ENCODE measurements around the gene CENPX. TPM values are rescaled to one million over a fixed set of nuclear protein-coding genes. Genes with fewer than 3 reads are reported as not detected.

CENPX gene
- total and polyA plus RNA-seq, 7 donors, result 78.4 to 273 (median 164) TPM

GRCh38 chr17:82050152-82050760 is 27.6 kb upstream of the CENPX start:
- peak overlapping the region in 3 of 4 donors; percentile 66 to 84 (median 77) for H3K27ac ChIP-seq
- H3K27me3 ChIP-seq, result no peaks in the 10 kb centered on the region
- H3K4me3 ChIP-seq, result peak overlapping the region in 3 of 4 donors; percentile 83 to 90 (median 89)
- intact Hi-C loops (cut with DNase I), result no loop called here
- no peaks in the 10 kb centered on the region for H3K9me3 ChIP-seq
- no peak for DNase-seq
- H3K4me1 ChIP-seq, result peaks cover 0 to 38% (median 35%) of the 10 kb centered on the region in 4 donors
- WGBS, 2 donors, result 89 to 91% methylated on average over 28 of the region's 28 CpGs
- peaks cover 10 to 58% (median 16%) of the 10 kb centered on the region in 4 donors for H3K36me3 ChIP-seq
- TF ChIP-seq POLR2AphosphoS5 (IDR thresholded peaks at IDR 0.05) (no peak), POLR2A (IDR thresholded peaks at IDR 0.05) (no peak), EP300 (IDR thresholded peaks at IDR 0.05) (no peak)
- TF ChIP-seq, protein P1, sequence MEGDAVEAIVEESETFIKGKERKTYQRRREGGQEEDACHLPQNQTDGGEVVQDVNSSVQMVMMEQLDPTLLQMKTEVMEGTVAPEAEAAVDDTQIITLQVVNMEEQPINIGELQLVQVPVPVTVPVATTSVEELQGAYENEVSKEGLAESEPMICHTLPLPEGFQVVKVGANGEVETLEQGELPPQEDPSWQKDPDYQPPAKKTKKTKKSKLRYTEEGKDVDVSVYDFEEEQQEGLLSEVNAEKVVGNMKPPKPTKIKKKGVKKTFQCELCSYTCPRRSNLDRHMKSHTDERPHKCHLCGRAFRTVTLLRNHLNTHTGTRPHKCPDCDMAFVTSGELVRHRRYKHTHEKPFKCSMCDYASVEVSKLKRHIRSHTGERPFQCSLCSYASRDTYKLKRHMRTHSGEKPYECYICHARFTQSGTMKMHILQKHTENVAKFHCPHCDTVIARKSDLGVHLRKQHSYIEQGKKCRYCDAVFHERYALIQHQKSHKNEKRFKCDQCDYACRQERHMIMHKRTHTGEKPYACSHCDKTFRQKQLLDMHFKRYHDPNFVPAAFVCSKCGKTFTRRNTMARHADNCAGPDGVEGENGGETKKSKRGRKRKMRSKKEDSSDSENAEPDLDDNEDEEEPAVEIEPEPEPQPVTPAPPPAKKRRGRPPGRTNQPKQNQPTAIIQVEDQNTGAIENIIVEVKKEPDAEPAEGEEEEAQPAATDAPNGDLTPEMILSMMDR (IDR thresholded peaks at IDR 0.05), result no peak

GRCh38 chr17:82049521-82049971 is 26.9 kb upstream of the CENPX start:
- Histone ChIP-seq H3K4me1 (peaks cover 0 to 38% (median 35%) of the 10 kb centered on the region in 4 donors), H3K27me3 (no peaks in the 10 kb centered on the region), H3K27ac (no peak overlapping the region), H3K36me3 (peaks cover 2 to 51% (median 9%) of the 10 kb centered on the region in 4 donors), H3K9me3 (no peaks in the 10 kb centered on the region), H3K4me3 (no peak overlapping the region)
- intact Hi-C loops (cut with DNase I), result no loop called here
- TF ChIP-seq EP300 (IDR thresholded peaks at IDR 0.05), result no peak
- TF ChIP-seq POLR2A (IDR thresholded peaks at IDR 0.05), result no peak
- TF ChIP-seq, protein P1 (IDR thresholded peaks at IDR 0.05), result no peak
- no peak for TF ChIP-seq POLR2AphosphoS5 (IDR thresholded peaks at IDR 0.05)
- 86 to 93% methylated on average over 16 of the region's 16 CpGs for WGBS, 2 donors
- DNase-seq, result no peak

DNA sequence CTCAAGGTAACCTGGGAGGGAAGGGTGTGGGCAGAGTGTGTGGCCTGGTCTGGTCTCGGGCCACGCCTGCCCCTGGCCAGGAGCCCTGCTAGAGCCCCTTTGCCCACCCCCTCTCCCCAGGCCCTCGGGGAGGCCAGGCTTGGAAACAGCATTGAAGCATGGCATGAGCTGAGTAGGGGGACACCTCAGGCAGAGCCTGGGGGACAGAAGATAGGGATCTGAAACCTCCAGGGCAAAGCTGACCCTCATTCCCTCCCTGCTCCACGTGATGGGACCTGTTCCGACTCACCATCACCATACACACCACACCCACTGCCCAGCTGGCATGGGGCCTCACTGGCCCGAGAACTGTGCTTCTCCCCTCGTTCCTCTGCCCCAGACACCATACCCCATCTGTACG is 26.4 kb upstream of the CENPX start:
- no peak overlapping the region for H3K4me3 ChIP-seq
- no peaks in the 10 kb centered on the region for H3K9me3 ChIP-seq
- WGBS, 2 donors, result 86 to 91% methylated on average over 8 of the region's 8 CpGs
- no peak for DNase-seq
- intact Hi-C loops (cut with DNase I), result no loop called here
- H3K27me3 ChIP-seq, result no peaks in the 10 kb centered on the region
- H3K36me3 ChIP-seq, result peaks cover 0 to 46% (median 6%) of the 10 kb centered on the region in 4 donors
- TF ChIP-seq, protein P1 (IDR thresholded peaks at IDR 0.05), result no peak
- TF ChIP-seq EP300 (IDR thresholded peaks at IDR 0.05), result no peak
- no peak for TF ChIP-seq POLR2A (IDR thresholded peaks at IDR 0.05)
- TF ChIP-seq POLR2AphosphoS5 (IDR thresholded peaks at IDR 0.05), result no peak
- peaks cover 0 to 38% (median 35%) of the 10 kb centered on the region in 4 donors for H3K4me1 ChIP-seq
- no peak overlapping the region for H3K27ac ChIP-seq

- no peaks in the 10 kb centered on the region for H3K27me3 ChIP-seq
- TF ChIP-seq EP300 (IDR thresholded peaks at IDR 0.05) (no peak), POLR2AphosphoS5 (IDR thresholded peaks at IDR 0.05) (no peak), POLR2A (IDR thresholded peaks at IDR 0.05) (no peak)
- TF ChIP-seq, protein P1 (IDR thresholded peaks at IDR 0.05), result no peak
- H3K27ac ChIP-seq, result no peak overlapping the region
- intact Hi-C loops (cut with DNase I), result no loop called here
- no peak for DNase-seq
- H3K36me3 ChIP-seq, result peaks cover 0 to 41% (median 6%) of the 10 kb centered on the region in 4 donors
- peaks cover 0 to 35% (median 30%) of the 10 kb centered on the region in 4 donors for H3K4me1 ChIP-seq
- no peaks in the 10 kb centered on the region for H3K9me3 ChIP-seq
- no peak overlapping the region for H3K4me3 ChIP-seq
- 91 to 93% methylated on average over 20 of the region's 20 CpGs for WGBS, 2 donors
These were observed 25.9 kb upstream of the CENPX start for GRCh38 chr17:82048571-82048971.
